NB4 (cell line): Measurements from ENCODE around the gene TMEM178A.

Experiments used
- MYC ChIP-seq: IDR thresholded peaks from 2 replicates; pipeline ENCODE4 v1.6.1; 2011; ENCODE audit warnings: low read depth, low read length
- POLR2A ChIP-seq: IDR thresholded peaks from 2 replicates; pipeline ENCODE4 v1.6.1; 2011; ENCODE audit warnings: mild to moderate bottlenecking; ENCODE audit not compliant: insufficient read length; ENCODE audit errors: extremely low read depth
- TF ChIP-seq, protein P1 (sequence below): IDR thresholded peaks from one replicate; pipeline ENCODE4 v1.5.1; 2012; ENCODE audit warnings: low read depth, low read length
- TF ChIP-seq, protein P2 (sequence below): IDR thresholded peaks from 2 replicates; pipeline ENCODE4 v1.6.1; 2011; ENCODE audit warnings: low read depth, low read length

DNA sequence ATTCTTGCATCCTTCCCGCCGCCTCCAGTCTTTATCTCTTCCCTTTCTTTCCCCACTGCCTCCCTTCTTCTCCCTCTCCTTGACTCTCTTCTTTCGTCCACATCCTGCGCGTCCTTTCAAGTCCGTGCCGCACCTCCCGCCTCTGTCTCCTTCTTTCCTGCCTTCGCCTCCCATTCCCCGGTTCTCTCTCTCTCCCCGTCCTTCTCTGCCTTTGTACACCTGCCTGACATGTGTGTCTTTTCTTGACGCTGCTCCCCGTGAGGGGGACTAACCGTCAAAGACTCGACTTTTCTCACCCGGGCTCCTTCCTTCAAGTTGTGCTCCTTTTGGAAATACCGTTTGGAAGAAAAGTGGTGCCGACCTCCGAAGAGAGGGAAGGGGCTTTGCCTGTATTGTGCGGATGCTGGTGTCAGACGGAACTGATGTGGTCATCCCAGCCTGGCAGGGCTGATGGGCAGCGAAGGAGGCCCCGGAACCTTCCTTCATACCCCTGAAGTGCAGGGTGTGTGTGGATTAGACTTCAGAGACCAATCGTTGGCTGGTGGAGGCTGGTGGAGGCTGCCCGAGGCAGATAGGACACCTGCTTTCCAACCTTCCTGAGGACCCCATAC is 879 bp downstream of the TMEM178A start:
- TF ChIP-seq, protein P1, sequence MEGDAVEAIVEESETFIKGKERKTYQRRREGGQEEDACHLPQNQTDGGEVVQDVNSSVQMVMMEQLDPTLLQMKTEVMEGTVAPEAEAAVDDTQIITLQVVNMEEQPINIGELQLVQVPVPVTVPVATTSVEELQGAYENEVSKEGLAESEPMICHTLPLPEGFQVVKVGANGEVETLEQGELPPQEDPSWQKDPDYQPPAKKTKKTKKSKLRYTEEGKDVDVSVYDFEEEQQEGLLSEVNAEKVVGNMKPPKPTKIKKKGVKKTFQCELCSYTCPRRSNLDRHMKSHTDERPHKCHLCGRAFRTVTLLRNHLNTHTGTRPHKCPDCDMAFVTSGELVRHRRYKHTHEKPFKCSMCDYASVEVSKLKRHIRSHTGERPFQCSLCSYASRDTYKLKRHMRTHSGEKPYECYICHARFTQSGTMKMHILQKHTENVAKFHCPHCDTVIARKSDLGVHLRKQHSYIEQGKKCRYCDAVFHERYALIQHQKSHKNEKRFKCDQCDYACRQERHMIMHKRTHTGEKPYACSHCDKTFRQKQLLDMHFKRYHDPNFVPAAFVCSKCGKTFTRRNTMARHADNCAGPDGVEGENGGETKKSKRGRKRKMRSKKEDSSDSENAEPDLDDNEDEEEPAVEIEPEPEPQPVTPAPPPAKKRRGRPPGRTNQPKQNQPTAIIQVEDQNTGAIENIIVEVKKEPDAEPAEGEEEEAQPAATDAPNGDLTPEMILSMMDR = no peak
- TF ChIP-seq POLR2A (no peak), MYC (no peak)
- TF ChIP-seq, protein P2, sequence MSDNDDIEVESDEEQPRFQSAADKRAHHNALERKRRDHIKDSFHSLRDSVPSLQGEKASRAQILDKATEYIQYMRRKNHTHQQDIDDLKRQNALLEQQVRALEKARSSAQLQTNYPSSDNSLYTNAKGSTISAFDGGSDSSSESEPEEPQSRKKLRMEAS = no peak
